Neural progenitor cell (in vitro differentiated cells): ENCODE measurements around the gene CPLX1. TPM values are rescaled to one million over a fixed set of nuclear protein-coding genes. Genes with fewer than 3 reads are reported as not detected.
A peak's percentile ranks its signal among the peaks of the same experiment; 100 is the strongest.

Experiments used
- DNase-seq: peaks from one replicate; pipeline ENCODE4 v3.0.0-alpha.2; 2016; ENCODE audit warnings: low spot score
- H2AFZ ChIP-seq: fragments of 200-600 bp; sonication (generic); replicated peaks from 2 replicates; pipeline ENCODE4 v1.6.1; 2016; ENCODE audit warnings: antibody characterized with exemption
- H3F3A ChIP-seq: fragments of 200-600 bp; sonication (generic); 2 replicates; pipeline ENCODE4 v1.6.1; 2016; ENCODE audit warnings: antibody characterized with exemption, low read depth
- H3K27ac ChIP-seq: fragments of 200-600 bp; sonication (generic); 2 replicates; pipeline ENCODE4 v1.5.1; 2016; ENCODE audit warnings: mild to moderate bottlenecking
- H3K27me3 ChIP-seq: fragments of 200-600 bp; sonication (generic); 2 replicates; pipeline ENCODE4 v1.6.1; 2016; ENCODE audit warnings: mild to moderate bottlenecking, moderate library complexity
- H3K36me3 ChIP-seq: fragments of 200-600 bp; sonication (generic); 2 replicates; pipeline ENCODE4 v1.5.1; 2016
- H3K4me1 ChIP-seq: fragments of 200-600 bp; sonication (generic); 2 replicates; pipeline ENCODE4 v1.6.1; 2016; ENCODE audit warnings: mixed run types
- H3K4me2 ChIP-seq: fragments of 200-600 bp; sonication (generic); 2 replicates; pipeline ENCODE4 v1.6.1; 2016
- H3K4me3 ChIP-seq: fragments of 200-600 bp; sonication (generic); 2 replicates; pipeline ENCODE4 v1.5.1; 2016
- H3K79me2 ChIP-seq: fragments of 200-600 bp; sonication (generic); 2 replicates; pipeline ENCODE4 v1.6.1; 2016; ENCODE audit warnings: low read depth
- H3K9ac ChIP-seq: fragments of 200-600 bp; sonication (generic); 2 replicates; pipeline ENCODE4 v1.6.1; 2016
- H3K9me3 ChIP-seq: fragments of 200-600 bp; sonication (generic); 2 replicates; pipeline ENCODE4 v1.5.1; 2016; ENCODE audit warnings: low read depth
- H4K20me1 ChIP-seq: fragments of 200-600 bp; sonication (generic); 2 replicates; pipeline ENCODE4 v1.6.1; 2016; ENCODE audit warnings: low read depth
- H3K27ac Mint-ChIP-seq: 3 replicates; pipeline ENCODE4 v1.8.0; 2021; ENCODE audit warnings: mixed read lengths
- H3K27me3 Mint-ChIP-seq: 2 replicates; pipeline ENCODE4 v1.8.0; 2022; ENCODE audit warnings: low read depth, mild to moderate bottlenecking, inconsistent platforms, moderate library complexity, mixed read lengths; ENCODE audit not compliant: insufficient read depth
- H3K36me3 Mint-ChIP-seq: 3 replicates; pipeline ENCODE4 v1.8.0; 2021; ENCODE audit warnings: mixed read lengths
- H3K4me1 Mint-ChIP-seq: 3 replicates; pipeline ENCODE4 v1.8.0; 2021; ENCODE audit warnings: mixed read lengths
- H3K4me3 Mint-ChIP-seq: 3 replicates; pipeline ENCODE4 v1.8.0; 2021; ENCODE audit warnings: mild to moderate bottlenecking, moderate library complexity, mixed read lengths
- H3K9me3 Mint-ChIP-seq: 3 replicates; pipeline ENCODE4 v1.8.0; 2020; ENCODE audit warnings: mixed read lengths
- EZH2 ChIP-seq: fragments of 200-600 bp; sonication (generic); IDR thresholded peaks from 2 replicates; pipeline ENCODE4 v1.6.1; 2017; ENCODE audit warnings: antibody characterized with exemption, mild to moderate bottlenecking, moderate library complexity
- EZH2phosphoT487 ChIP-seq: fragments of 200-600 bp; sonication (generic); IDR thresholded peaks from 2 replicates; pipeline ENCODE4 v1.6.1; 2017; ENCODE audit warnings: antibody characterized with exemption
- total RNA-seq: library from RNA; depleted of rRNA; stranded (reverse); fragments of >200 nt; gene quantifications from 2 replicates; pipeline ENCODE4 v1.2.3, GENCODE V29; 2015; ENCODE audit warnings: low replicate concordance
- TF ChIP-seq, protein P1 (sequence below): fragments of 200-600 bp; sonication (generic); IDR thresholded peaks from 2 replicates; pipeline ENCODE4 v1.5.1; 2017; ENCODE audit warnings: antibody characterized with exemption, mild to moderate bottlenecking

CPLX1 gene
- total RNA-seq, 1 donor from 2014 or later, result not detected

DNA sequence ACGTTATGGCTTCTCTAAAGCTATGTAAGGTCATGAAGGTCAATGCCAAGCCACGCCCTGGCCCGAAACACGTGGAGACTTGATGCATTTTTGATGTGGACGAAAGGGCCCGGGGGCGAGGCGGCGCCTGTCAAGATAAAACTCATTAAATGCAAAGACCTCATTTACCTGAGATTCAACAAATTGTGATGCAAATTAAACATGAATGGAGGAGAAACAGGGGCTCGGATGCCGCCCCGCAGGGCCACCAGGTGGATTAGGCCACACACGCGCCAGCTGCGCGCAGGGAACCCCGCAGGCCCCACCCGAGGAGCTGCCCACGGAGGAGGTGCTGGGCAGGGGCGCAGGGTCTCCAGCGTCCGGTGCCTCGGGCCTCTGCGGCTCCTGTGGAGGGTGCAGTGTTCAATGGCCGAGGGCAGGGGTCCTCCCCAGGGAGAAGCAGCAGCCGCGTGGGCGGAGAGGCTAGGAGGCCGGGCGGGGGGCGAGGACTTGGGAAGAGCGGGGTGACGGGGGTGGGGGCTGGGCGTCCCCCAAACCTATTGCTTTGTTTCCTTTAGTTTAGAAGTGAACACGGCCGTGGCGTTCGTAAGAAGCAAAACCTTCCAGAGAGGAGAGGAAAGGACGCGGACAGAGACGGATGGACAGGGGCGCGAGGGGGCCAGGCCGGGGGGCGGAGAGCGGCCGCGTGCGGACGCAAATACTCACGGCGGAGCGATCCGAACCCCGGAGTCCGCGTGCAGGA is 40.4 kb downstream of the CPLX1 start:
- Mint-ChIP-seq H3K36me3 (peaks cover 2% of the 10 kb centered on the region), H3K4me3 (peak overlapping the region; percentile 76), H3K27me3 (peaks cover 32% of the 10 kb centered on the region), H3K9me3 (no peaks in the 10 kb centered on the region), H3K27ac (no peak overlapping the region), H3K4me1 (peaks cover 26% of the 10 kb centered on the region)
- Histone ChIP-seq H3K79me2 (peaks cover 11% of the 10 kb centered on the region), H3K9me3 (no peaks in the 10 kb centered on the region), H3K4me3 (peak overlapping the region; percentile 39), H2AFZ (no peak overlapping the region), H3F3A (peaks cover 13% of the 10 kb centered on the region), H3K4me2 (peak overlapping the region; percentile 72), H3K27me3 (peaks cover 82% of the 10 kb centered on the region), H3K36me3 (no peaks in the 10 kb centered on the region), H4K20me1 (peaks cover 30% of the 10 kb centered on the region), H3K27ac (no peak overlapping the region), H3K9ac (no peak overlapping the region), H3K4me1 (peaks cover 17% of the 10 kb centered on the region)
- TF ChIP-seq, protein P1, sequence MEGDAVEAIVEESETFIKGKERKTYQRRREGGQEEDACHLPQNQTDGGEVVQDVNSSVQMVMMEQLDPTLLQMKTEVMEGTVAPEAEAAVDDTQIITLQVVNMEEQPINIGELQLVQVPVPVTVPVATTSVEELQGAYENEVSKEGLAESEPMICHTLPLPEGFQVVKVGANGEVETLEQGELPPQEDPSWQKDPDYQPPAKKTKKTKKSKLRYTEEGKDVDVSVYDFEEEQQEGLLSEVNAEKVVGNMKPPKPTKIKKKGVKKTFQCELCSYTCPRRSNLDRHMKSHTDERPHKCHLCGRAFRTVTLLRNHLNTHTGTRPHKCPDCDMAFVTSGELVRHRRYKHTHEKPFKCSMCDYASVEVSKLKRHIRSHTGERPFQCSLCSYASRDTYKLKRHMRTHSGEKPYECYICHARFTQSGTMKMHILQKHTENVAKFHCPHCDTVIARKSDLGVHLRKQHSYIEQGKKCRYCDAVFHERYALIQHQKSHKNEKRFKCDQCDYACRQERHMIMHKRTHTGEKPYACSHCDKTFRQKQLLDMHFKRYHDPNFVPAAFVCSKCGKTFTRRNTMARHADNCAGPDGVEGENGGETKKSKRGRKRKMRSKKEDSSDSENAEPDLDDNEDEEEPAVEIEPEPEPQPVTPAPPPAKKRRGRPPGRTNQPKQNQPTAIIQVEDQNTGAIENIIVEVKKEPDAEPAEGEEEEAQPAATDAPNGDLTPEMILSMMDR, result no peak
- TF ChIP-seq EZH2 (peak; percentile 86), EZH2phosphoT487 (peak; percentile 78)
- peak; percentile 44 for DNase-seq

DNA sequence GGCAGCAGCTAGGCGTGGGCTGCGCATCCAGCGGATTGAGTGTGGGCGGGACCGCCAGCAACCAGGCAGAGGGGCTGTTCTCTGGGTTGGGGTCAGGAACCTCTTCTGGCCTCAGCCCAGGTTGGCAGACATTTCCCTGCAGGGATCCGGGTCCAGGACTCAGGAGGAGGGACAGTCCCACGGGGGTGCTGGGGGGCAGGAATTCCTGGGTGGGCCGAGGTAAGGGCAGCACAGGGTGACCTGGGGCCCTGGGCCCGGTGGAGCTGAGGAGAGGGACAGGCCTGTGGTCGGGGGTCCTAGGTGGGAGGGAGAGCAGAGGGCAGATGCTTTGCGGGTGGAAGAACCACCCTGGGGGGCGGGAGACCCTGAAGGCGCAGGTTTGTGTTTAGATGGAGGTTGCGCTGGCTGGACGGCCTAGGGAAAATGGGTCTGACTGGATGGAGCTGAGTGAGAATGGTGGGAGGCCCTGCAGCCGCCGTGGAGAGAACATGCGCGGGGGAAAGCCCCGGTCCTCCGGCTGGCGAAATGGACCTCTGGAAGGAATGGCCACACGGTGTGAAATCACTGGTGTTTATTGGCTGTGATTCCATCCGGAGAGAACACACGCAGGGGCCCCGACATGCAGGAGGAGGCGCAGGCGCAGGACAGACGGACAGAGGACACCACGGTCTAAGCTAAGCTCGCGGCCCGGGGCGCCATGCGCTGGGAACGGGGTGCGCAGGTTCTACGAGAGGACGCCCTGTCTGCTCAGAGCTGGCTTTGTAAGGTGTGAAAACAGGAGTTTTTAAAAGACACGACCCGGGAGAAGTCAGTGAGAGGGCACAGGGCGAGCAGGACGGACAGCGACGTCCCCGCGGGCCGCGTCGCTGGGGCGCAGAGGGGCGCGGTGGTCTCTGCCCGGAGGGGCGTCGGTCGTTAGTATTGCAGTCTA is 41.3 kb downstream of the CPLX1 start:
- Histone ChIP-seq H3K79me2 (peaks cover 19% of the 10 kb centered on the region), H3K4me3 (no peak overlapping the region), H3K9me3 (no peaks in the 10 kb centered on the region), H3K27me3 (peaks cover 75% of the 10 kb centered on the region), H2AFZ (no peak overlapping the region), H3K4me2 (peak overlapping the region; percentile 72), H3F3A (peaks cover 17% of the 10 kb centered on the region), H3K27ac (no peak overlapping the region), H4K20me1 (peaks cover 38% of the 10 kb centered on the region), H3K9ac (no peak overlapping the region), H3K36me3 (no peaks in the 10 kb centered on the region), H3K4me1 (peaks cover 25% of the 10 kb centered on the region)
- TF ChIP-seq, protein P1, result no peak
- peak; percentile 37 for TF ChIP-seq EZH2phosphoT487
- H3K27me3 Mint-ChIP-seq, result peaks cover 32% of the 10 kb centered on the region
- no peaks in the 10 kb centered on the region for H3K9me3 Mint-ChIP-seq
- DNase-seq, result no peak
- H3K4me1 Mint-ChIP-seq, result peaks cover 34% of the 10 kb centered on the region
- H3K27ac Mint-ChIP-seq, result no peak overlapping the region
- peaks cover 10% of the 10 kb centered on the region for H3K36me3 Mint-ChIP-seq
- peak overlapping the region; percentile 53 for H3K4me3 Mint-ChIP-seq

DNA sequence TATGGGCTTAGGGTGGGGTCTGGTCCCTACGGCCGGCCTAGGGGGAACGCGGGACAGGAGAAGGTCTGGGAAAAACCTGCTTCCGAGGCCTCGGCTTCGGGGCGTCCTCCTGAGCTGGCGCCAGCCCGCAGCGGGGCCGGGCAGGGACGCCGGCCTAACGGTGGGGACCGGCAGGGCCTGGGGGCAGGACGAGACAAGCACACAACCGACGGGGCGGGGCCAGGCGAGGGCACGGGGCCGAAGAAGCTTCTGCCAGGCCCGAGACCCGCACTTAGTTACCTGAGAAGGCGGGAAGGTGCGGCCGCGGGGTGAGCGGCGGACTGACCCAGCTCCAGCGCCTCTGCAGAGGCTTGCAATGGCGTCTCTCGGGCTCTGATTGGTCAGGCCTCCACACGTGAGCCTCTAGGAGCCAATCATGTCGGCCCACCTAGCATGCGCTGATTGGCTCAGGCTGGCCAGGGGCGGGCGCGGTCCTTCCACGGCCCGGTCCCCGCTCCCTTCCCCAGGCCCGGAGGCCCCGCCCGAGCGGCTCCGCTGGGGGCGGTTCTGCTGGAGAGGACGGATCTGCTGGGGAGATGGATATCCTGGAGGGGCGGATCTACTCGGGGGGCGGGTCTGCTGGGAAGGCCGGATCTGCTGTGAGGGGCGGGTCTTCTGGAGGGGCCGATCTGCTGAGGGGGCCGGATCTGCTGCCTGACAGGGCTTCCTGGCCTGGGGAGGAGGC is 44.3 kb downstream of the CPLX1 start:
- Histone ChIP-seq H3K36me3 (peaks cover 9% of the 10 kb centered on the region), H3K27me3 (peaks cover 46% of the 10 kb centered on the region), H3K9me3 (no peaks in the 10 kb centered on the region), H3K4me1 (peaks cover 25% of the 10 kb centered on the region), H3K4me2 (peak overlapping the region; percentile 97), H4K20me1 (peaks cover 54% of the 10 kb centered on the region), H2AFZ (peak overlapping the region; percentile 87), H3K27ac (peak overlapping the region; percentile 98), H3K4me3 (peak overlapping the region; percentile 86), H3K9ac (peak overlapping the region; percentile 100), H3F3A (peaks cover 27% of the 10 kb centered on the region), H3K79me2 (peaks cover 49% of the 10 kb centered on the region)
- peak overlapping the region; percentile 92 for H3K4me3 Mint-ChIP-seq
- peaks cover 41% of the 10 kb centered on the region for H3K4me1 Mint-ChIP-seq
- H3K27ac Mint-ChIP-seq, result peak overlapping the region; percentile 94
- peaks cover 30% of the 10 kb centered on the region for H3K36me3 Mint-ChIP-seq
- DNase-seq, result peak; percentile 99
- H3K9me3 Mint-ChIP-seq, result no peaks in the 10 kb centered on the region
- TF ChIP-seq EZH2, result no peak
- TF ChIP-seq, protein P1, result no peak
- no peak for TF ChIP-seq EZH2phosphoT487
- peaks cover 30% of the 10 kb centered on the region for H3K27me3 Mint-ChIP-seq
